ENCODE measurements around the gene PAQR4.

PAQR4 gene

DNA sequence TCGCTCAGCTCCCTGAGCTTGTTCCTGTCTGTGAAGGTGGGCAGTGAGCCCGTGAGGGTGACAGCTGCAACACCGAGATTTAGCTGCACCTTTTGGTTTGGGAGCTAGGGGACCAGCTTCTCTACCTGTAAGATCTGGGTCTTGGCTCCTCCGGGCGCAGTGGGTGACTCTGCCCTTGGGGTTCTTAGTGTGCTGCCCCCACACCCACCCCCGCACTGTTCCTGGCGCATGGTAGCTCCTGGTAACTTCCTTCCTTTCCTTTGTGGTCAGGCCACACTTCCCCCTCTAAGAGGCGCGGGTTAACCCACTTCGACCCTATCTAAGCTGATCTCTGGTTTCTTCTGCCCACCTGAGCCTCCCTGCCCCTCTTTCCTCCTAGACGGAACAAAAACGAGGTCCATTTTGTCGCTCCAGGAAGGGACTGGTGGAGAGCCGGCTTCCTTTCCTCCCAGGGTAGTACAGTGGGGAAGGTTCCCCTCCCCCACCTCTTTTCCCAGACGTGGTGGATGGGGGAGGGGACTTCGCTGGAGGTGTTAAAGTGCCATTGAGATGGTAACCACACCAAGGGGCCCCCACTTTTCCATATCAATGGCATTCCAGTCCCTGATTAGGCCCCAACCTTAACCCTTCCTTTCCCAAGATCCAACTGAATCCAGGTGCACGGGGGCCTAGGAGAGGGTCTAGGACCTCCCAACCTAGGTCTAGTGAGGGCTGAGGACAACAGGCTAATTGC is 39.0 kb downstream of the PAQR4 start:
- no peak for DNase-seq

DNA sequence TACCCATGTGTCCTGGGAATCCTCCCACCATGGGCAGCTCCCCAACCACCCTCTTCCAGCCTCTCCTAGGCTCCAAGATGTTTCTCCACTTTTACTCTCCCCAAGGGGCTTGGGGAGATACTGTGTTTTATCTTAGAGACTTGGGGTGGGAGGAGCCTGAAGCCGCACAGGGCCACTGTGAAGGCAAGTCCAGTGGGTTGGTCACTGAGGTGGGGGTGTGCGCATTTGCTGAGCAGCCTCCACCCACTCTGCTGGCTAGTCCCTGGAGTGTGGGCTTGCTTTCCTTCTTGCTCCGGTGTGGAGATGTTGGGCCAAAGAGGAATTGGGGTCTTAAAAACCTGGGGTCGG is 39.5 kb downstream of the PAQR4 start:
- DNase-seq = no peak

DNA sequence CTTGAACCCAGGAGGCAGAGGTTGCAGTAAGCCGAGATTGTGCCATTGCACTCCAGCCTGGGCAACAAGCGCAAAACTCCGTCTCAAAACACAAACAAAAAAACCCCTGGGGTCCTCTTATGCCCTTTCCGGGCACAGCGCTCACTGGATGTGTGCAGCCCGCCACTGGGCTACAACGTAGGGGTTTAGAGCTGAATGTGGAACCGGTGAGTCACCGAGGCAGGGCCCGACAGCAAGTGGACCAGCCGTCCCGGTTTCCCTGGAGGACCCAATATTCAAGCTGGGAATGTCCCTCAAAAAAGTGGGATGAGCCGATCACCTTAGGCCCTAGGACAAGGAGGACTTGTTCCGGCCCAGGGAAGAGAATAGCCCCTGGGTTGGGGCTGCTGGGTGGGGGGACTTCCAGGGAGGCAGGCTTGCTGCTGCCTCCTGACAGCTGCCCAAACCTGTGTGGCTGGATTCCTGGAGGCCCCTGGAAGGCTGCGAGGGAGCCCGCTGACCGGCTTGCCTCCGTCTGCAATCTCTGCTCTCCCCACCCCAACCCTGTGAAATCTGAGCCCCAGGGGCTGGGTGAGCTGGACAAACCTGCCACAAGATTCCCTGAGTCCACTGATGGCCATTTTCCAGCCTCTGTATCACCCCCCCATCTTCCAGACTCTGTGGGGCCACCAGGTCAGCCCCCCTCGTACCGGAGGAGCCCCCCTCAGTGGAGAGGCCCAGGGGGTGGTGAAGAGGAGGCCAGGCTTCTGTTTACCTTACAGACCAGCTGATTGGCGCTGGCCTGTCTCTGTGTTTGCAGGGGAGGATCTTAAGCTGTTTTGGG is 40.6 kb downstream of the PAQR4 start:
- no peak for DNase-seq

DNA sequence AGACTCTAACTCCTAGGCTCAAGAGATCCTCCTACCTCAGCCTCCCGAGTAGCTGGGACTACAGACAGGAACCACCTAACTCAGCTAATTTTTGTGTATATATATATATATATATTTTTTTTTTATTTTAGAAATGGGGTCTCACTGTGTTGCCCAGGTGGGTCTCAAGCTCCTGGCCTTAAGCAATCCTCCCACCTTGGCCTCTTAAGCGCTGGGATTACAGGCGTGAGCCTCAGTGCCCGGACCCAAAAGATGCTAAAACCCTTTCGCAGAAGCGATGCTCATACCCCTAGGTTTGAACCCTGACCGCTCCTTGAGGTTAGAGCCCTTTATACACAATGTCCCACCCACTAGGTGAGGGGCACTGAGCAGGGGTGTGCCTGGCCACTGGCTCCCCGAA is 41.4 kb downstream of the PAQR4 start:
- no peak for DNase-seq

DNA sequence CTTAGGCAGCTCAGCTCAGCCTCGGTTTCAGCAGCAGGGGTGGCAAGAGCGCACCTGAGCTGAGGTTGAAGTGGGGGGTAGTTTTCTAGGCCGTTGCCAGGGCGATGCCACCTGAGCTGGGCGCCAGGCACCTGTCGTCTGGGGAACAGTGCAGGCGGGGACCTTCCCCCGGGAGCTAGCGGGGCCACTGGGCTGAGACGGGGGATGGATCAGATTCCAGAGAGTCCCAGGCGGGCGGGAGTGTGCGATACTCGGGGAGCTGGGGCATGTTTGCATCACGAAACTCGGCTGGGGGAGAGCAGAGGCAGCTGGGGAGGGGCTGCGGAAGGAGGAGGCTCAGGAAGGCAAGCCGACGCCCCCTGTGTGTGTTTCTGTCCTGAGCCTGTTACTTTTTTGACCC is 43.1 kb downstream of the PAQR4 start:
- no peak for DNase-seq

DNA sequence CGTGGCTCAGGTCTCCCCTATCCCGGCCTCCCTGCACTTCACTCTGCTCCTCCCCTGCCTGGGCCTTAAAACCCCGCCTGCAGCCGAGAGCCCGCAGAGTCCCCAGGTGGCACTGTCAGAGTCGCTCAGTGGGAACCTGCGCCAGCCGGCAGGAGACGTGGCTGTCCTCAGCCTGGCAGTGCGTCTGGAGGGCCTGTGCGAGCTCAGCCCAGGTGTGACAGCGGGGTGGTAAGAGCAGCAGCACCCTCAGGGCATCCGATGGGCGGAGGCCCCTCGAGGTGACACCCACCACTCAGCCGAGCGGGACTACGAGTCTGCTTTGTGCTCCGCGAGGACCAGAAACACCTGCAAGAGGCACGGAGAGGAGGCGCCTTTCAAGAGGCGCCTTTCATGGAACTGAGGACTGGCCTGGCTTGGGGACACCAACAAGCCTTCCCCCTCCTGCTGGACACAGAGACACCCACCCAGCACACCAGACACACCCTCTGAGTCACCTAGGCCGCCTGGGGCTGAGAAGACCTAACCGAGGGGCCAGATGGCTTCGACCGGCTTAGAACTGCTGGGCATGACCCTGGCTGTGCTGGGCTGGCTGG is 43.8 kb downstream of the PAQR4 start, which contains the start of gene CLDN9:
Gene CLDN9 (plus strand): TSS at position 96 of the 593 bp plus-strand sequence. CDS start 440 bp downstream, at position 536.
- no peak for DNase-seq

DNA sequence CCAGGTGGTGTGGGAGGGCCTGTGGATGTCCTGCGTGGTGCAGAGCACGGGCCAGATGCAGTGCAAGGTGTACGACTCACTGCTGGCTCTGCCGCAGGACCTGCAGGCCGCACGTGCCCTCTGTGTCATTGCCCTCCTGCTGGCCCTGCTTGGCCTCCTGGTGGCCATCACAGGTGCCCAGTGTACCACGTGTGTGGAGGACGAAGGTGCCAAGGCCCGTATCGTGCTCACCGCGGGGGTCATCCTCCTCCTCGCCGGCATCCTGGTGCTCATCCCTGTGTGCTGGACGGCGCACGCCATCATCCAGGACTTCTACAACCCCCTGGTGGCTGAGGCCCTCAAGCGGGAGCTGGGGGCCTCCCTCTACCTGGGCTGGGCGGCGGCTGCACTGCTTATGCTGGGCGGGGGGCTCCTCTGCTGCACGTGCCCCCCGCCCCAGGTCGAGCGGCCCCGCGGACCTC is 44.4 kb downstream of the PAQR4 start:
- DNase-seq = no peak

DNA sequence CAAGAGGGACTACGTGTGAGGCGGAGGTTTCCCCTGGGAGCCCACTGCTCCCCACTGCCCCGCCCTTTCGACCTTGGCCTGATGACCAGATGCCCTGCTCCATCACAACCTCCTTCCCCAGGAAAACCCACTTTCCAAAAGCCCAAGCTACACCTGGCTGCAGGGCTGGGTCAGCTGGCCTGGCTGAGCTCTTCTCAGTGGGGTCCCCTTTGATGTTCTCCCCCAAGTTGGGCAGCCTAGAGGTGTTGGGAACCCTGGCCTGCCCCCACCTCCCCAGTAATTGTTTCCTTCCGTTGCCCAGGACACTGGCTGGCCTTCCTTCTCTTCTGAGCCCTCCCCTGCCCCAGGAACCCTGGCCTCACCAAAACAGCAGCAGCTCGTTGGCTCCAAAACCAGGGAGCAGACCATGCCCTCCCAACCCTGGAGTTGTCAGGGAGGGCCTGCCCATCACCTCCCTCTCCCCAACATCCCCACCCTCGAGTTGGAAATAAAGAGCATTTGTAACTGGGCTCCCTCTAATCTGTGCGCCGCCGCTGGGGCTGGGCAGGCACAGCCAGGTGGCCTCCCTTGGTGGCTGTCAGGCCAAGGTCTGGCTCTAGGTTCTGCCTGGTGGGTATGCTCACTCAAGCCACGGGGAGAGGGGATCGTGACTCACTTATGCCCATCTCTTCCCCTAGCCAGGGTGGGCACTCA is 45.0 kb downstream of the PAQR4 start:
- DNase-seq = no peak

DNA sequence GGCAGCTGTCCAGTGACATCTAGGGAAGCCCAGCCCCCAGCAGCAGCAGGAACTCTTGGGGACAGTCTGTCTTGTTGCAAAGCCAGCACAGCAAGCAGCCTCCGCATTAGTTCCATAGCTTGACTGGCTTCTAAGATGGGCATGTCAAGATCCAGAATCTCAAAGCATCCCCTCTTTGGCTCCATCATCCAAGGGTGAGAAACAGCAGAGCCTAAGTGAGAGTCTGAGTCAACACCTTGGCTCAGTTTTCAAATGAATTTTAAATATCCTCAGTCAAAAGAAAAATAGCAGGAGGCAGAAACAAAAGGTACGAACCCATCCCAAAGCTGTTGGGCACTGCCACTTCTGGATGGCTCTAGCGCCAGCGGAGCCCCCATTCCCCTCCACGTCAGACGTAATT is 45.8 kb downstream of the PAQR4 start:
- DNase-seq = no peak

DNA sequence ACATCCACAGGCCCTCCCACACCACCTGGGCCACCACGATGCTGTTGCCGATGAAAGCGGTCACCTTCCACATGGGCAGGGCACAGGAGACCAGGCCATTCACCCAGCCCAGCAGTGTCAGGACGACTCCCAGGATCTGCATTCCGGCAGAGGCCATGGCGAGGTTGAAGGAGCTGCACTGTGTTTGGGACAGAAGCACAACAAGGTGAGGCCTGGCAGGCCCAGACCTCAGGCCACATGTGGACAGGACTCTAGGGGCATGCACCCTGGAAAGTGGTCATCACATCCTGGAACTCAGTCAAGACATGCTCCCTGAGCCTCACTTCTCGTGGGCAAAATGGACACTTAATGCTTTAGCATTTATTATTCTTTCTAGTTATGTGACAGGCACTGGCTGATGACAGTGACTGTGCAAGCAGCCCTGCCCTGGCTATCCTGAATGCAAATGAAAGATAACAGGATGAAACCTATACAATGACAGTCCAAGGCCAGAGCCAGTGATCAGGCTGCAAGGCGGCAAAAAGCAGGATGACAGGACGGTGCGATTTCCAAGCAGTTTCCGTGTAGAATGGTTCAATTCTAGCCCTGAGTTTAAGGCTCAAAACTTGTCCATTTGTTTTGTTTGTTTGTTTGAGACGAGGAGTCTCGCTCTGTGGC is 46.8 kb downstream of the PAQR4 start:
- DNase-seq = no peak

DNA sequence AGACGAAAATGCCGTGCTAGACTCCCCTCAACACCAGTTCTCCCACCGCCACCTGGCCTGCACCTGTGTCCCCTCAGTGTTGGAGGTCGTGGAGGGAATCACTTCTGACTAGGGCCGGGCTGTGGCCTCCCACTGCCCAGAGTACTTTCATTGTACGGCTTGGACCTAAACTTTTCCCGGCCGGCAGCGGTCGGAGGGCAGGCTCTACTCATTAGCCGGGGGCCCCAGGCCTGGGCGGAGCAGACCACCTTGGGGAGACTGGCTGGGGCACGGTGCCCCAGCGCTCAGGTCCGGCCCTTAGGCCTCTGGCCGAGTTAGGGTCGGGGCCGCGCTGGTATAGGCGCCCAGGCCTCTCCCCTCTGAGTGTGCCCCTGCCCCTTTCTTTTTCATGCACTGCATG is 48.2 kb downstream of the PAQR4 start:
- DNase-seq = no peak

DNA sequence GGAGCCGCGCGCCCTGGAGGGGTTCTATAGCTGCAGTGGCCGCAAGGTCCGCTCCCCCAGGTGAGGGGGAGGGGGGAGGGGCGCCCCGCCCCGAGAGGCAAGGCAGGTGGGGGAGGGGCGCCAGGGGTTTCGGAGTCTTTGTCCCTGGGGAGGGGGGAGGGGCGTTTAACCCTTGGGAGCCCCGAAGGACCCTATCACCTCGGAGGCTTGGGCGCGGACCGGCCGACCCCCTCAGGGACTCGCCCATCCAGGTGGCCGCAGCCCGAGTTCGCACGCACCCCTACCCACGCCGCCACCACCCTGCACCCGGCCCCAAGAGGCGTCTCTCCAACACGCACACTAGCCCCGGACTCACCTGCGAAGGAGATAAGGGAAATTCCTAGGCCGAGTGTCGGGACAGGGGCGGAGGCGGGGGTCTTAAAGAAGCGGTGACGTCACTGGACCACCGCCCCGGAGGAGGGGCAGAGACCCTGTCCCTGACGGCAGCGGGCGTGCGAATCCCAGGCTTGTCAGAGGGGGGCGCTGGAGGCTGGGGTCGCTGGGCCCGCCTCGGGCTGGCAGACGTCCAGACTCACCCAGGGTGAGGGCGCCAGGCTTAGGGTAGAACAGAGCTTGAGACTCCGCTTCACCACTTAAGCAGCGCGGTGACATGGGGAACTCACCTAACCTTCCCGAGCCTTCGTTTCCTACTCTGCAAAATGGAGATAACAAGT is 48.8 kb downstream of the PAQR4 start, which contains the start of gene CLDN6:
Gene CLDN6 (minus strand): TSS at position 390 of the 713 bp plus-strand sequence. CDS start 2,162 bp downstream, outside the sequence.
- DNase-seq = no peak

DNA sequence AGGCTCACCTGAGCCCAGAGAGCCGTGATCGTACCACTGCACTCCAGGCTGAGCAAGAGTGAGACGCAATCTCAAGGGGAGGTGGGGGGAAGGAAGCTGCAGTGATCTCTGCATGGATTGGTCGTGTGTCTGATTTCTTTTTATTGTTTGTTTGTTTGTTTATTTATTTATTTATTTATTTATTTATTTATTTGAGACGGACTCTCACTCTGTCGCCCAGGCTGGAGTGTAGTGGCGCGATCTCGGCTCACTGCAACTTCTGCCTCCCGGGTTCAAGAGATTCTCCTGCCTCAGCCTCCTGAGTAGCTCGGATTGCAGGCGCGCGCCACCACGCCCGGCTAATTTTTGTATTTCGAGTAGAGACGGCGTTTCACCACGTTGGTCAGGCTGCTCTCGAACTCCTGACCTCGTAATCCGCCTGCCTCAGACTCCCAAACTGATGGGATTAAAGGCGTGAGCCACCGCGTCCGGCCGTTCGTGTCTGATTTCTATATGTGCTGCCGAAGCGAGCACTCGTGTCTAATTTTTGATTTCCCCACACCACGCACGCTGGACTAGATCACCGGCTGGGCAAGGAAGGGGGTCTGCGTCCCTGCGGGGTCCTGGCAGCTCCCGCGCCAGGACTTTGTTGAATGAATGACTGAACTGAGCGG is 50.6 kb downstream of the PAQR4 start:
- no peak for DNase-seq

DNA sequence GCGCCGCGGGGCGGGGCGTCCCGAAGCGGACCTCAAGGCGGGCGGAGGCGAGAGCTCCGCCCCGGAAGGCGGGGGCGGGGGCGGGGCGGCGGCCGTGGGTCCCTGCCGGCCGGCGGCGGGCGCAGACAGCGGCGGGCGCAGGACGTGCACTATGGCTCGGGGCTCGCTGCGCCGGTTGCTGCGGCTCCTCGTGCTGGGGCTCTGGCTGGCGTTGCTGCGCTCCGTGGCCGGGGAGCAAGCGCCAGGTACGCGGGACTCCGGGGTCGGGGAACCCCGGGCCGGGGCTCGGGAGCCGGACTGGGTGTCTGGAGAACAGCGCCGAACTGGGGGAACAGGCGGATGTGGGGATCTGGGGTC is 51.1 kb downstream of the PAQR4 start, which contains the start of gene TNFRSF12A:
Gene TNFRSF12A (plus strand): TSS at position 122 of the 357 bp plus-strand sequence. CDS start 30 bp downstream, at position 152.
- DNase-seq = peak; percentile 31 to 38 (median 36)

DNA sequence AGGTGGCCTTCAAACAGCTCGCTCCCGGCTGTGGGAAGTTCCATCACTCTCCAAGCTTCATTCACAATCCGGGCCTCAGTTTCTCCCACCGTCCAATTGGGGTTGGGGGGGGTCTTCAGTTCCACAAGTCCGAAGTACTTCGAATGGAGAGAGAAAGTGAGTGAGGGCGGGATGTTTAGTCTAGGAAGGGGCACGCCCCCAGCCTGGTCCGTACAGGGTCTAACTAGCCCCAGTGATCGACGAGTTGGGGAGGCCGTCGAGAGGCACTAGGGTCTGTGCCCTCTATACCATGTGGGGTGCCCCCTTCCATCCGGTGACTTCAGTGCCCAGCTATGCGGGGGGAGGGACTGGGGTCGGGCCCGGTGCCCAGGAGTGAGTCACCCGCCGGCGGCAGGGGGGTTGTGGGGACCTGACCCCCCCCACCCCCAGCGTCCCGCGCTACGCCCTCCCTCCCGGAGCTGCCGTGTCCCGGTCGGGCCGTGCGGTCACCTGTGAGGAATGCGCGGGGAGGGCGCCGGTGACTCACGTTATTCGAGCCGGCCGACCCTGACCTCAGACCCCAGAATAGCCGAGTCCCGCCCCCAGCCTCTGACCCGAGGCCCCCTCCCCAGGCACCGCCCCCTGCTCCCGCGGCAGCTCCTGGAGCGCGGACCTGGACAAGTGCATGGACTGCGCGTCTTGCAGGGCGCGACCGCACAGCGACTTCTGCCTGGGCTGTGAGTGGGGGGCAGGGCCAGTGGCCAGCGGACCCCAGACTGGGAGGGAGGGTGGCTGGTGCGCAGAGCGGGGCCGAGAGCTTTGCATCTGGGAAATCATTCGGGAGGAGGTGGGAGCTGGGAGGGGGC is 51.7 kb downstream of the PAQR4 start:
- DNase-seq = peak in 2 of 4 experiments; percentile 34 to 40

DNA sequence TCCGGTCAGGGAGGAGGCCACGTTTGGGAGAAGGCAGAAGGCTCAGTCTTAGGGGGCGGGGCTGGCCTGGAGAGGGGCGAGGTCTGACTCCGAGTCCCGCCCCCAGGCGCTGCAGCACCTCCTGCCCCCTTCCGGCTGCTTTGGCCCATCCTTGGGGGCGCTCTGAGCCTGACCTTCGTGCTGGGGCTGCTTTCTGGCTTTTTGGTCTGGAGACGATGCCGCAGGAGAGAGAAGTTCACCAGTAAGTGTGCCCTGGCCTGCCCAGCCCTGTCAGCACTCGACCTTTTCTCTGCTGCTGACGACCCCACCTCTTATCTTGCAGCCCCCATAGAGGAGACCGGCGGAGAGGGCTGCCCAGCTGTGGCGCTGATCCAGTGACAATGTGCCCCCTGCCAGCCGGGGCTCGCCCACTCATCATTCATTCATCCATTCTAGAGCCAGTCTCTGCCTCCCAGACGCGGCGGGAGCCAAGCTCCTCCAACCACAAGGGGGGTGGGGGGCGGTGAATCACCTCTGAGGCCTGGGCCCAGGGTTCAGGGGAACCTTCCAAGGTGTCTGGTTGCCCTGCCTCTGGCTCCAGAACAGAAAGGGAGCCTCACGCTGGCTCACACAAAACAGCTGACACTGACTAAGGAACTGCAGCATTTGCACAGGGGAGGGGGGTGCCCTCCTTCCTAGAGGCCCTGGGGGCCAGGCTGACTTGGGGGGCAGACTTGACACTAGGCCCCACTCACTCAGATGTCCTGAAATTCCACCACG is 52.5 kb downstream of the PAQR4 start:
- DNase-seq = peak; percentile 25 to 55 (median 34)

DNA sequence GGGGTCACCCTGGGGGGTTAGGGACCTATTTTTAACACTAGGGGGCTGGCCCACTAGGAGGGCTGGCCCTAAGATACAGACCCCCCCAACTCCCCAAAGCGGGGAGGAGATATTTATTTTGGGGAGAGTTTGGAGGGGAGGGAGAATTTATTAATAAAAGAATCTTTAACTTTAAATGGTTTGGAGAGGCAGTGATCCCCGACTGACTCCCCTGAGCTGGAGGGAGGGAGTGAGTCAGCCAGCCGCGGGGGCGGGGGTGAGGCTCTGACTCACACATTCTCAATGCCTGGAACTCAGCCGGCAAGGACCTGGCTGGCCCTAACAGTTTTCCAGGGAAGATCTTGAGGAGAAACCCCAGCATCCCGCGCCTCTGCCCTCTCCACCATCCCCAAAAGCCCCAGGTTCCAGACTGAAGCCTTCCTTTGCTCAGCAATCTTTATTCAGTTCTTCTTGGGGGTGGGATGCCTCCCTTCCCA is 53.1 kb downstream of the PAQR4 start:
- DNase-seq = peak; percentile 67 to 80 (median 70)

DNA sequence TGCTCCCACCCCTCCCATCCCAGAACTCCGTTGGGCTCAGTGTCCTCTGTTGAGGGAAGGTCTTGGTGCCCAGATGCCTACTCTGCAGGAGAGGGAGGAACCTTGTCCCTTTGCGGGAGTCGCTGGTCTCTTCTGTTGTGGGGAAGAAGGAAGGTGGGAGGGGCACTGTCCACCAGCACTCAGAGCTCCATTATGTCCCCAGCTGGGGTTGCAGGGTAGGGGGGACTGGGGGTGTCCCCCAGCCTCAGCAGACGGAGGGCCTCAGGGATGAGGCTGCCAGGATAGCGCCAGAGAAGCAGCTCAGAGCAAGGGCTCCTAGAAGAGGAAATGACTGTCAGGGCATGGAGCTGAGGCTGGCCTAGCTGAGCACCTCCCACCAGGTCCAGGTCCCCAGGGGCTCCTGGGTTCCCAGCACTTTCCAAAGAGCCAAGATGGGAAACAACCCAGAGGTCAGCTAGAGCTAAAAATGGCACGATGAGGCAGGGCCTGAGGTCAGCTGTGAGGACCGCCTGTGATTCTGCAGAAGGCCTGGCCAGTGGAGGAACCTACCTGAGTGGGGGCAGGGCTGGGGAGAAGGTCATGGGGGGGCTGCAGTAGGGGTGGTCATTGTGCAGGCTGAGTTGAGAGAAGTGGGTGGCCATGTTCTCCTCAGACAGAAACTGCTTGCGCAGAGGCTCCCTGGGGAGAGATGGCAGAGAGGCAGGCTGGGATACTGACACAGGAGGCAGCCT is 53.7 kb downstream of the PAQR4 start:
- DNase-seq = no peak
